GM23338 (cell line): Measurements from ENCODE around the gene CSPG4. TPM values are rescaled to one million over a fixed set of nuclear protein-coding genes. Genes with fewer than 3 reads are reported as not detected.
"Not testable (repeated sequence)": the region's sequence is repeated elsewhere in the genome, so short reads cannot be mapped to it uniquely, and the experiment has no call there.

Experiments used
- ATAC-seq: fragments of 200-7000 bp; cut with Tn5 transposase; 3 replicates; pipeline ENCODE4 v1.9.1; 2020
- DNase-seq: peaks from one replicate; pipeline ENCODE4 v3.0.0-alpha.2; 2015; ENCODE audit warnings: low spot score
- H2AFZ ChIP-seq: fragments of 200-600 bp; sonication (generic); 2 replicates; pipeline ENCODE4 v1.8.0; 2016; ENCODE audit warnings: antibody characterized with exemption, mild to moderate bottlenecking, moderate library complexity
- H3F3A ChIP-seq: fragments of 200-600 bp; sonication (generic); replicated peaks from 2 replicates; pipeline ENCODE4 v1.8.0; 2017; ENCODE audit warnings: antibody characterized with exemption, mixed run types, low read depth
- H3K27ac ChIP-seq: fragments of 200-600 bp; sonication (generic); 2 replicates; pipeline ENCODE4 v1.6.1; 2016; ENCODE audit warnings: low read depth
- H3K27me3 ChIP-seq: fragments of 200-600 bp; sonication (generic); 2 replicates; pipeline ENCODE4 v1.8.0; 2016; ENCODE audit warnings: mild to moderate bottlenecking, mixed run types, moderate library complexity; ENCODE audit not compliant: insufficient read depth
- H3K36me3 ChIP-seq: fragments of 200-600 bp; sonication (generic); 2 replicates; pipeline ENCODE4 v1.8.0; 2016; ENCODE audit warnings: mild to moderate bottlenecking; ENCODE audit not compliant: insufficient read depth
- H3K4me1 ChIP-seq: fragments of 200-600 bp; sonication (generic); 2 replicates; pipeline ENCODE4 v1.8.0; 2016; ENCODE audit warnings: mild to moderate bottlenecking, moderate library complexity; ENCODE audit not compliant: insufficient read depth
- H3K4me2 ChIP-seq: fragments of 200-600 bp; sonication (generic); 2 replicates; pipeline ENCODE4 v1.7.1; 2017; ENCODE audit warnings: mixed run types
- H3K4me3 ChIP-seq: fragments of 200-600 bp; sonication (generic); 2 replicates; pipeline ENCODE4 v1.6.1; 2016; ENCODE audit warnings: mixed run types
- H3K79me2 ChIP-seq: fragments of 200-600 bp; sonication (generic); replicated peaks from 2 replicates; pipeline ENCODE4 v1.8.0; 2017; ENCODE audit warnings: mild to moderate bottlenecking; ENCODE audit not compliant: insufficient read depth
- H3K9me2 ChIP-seq: fragments of 200-600 bp; sonication (generic); 2 replicates; pipeline ENCODE4 v1.8.0; 2017; ENCODE audit not compliant: insufficient read depth
- H4K20me1 ChIP-seq: fragments of 200-600 bp; sonication (generic); replicated peaks from 2 replicates; pipeline ENCODE4 v1.8.0; 2017; ENCODE audit warnings: mild to moderate bottlenecking; ENCODE audit not compliant: insufficient read depth
- H3K27ac Mint-ChIP-seq: 2 replicates; pipeline ENCODE4 v1.8.0; 2020; ENCODE audit warnings: inconsistent platforms, mild to moderate bottlenecking, moderate library complexity, mixed read lengths
- H3K27me3 Mint-ChIP-seq: 3 replicates; pipeline ENCODE4 v1.8.0; 2022; ENCODE audit warnings: low read depth, mild to moderate bottlenecking, moderate library complexity, mixed read lengths, inconsistent platforms; ENCODE audit not compliant: insufficient read depth, poor library complexity
- H3K36me3 Mint-ChIP-seq: 3 replicates; pipeline ENCODE4 v1.8.0; 2021; ENCODE audit warnings: low read depth, mild to moderate bottlenecking, inconsistent platforms, moderate library complexity, mixed read lengths
- H3K4me1 Mint-ChIP-seq: 3 replicates; pipeline ENCODE4 v1.8.0; 2020; ENCODE audit warnings: mild to moderate bottlenecking, inconsistent platforms, mixed read lengths
- H3K4me3 Mint-ChIP-seq: 3 replicates; pipeline ENCODE4 v1.8.0; 2021; ENCODE audit warnings: moderate library complexity, mild to moderate bottlenecking, inconsistent platforms, mixed read lengths
- H3K9me3 Mint-ChIP-seq: 3 replicates; pipeline ENCODE4 v1.8.0; 2020; ENCODE audit warnings: moderate library complexity, mild to moderate bottlenecking, inconsistent platforms, mixed read lengths
- CREB1 ChIP-seq: fragments of 250-450 bp; sonication (Bioruptor Pico); IDR thresholded peaks from 2 replicates; pipeline ENCODE4 v1.5.0; 2020; ENCODE audit warnings: low read depth, mild to moderate bottlenecking, moderate library complexity
- ETS1 ChIP-seq: IDR thresholded peaks from 2 replicates; pipeline ENCODE4 v1.6.1; 2016; ENCODE audit warnings: antibody characterized with exemption
- NANOG ChIP-seq: IDR thresholded peaks from 2 replicates; pipeline ENCODE4 v1.6.1; 2016; ENCODE audit warnings: antibody characterized with exemption, borderline replicate concordance
- STAT1 ChIP-seq: IDR thresholded peaks from one replicate; pipeline ENCODE4 v1.6.1; 2016; ENCODE audit warnings: antibody characterized with exemption; ENCODE audit not compliant: unreplicated experiment
- ZNF462 ChIP-seq: fragments of 250-450 bp; sonication (Bioruptor Pico); IDR thresholded peaks from 2 replicates; pipeline ENCODE4 v1.5.0; 2020; ENCODE audit warnings: mild to moderate bottlenecking, moderate library complexity
- polyA plus RNA-seq: library from polyadenylated mRNA; unstranded; fragments of >200 nt; fragmentation: Nextera tagmentation; extraction: Ambion mirVana; gene quantifications from 2 replicates; pipeline ENCODE4 v1.2.1, GENCODE V29; 2016
- total RNA-seq: library from RNA; depleted of rRNA; stranded (reverse); fragments of >200 nt; shearing (Covaris generic); gene quantifications from 2 replicates; pipeline ENCODE4 v1.2.3, GENCODE V29; 2014

CSPG4 gene
- total and polyA plus RNA-seq, 2 experiments from 2014 or later, result 0.27 to 4.0 TPM

- not testable (repeated sequence) for DNase-seq, H3K9me2 ChIP-seq, ATAC-seq, H3F3A ChIP-seq, H4K20me1 ChIP-seq, H3K79me2 ChIP-seq, H3K27ac ChIP-seq, H3K4me1 ChIP-seq, H3K4me3 ChIP-seq, H3K36me3 ChIP-seq, H3K27ac Mint-ChIP-seq, H2AFZ ChIP-seq, H3K4me1 Mint-ChIP-seq, H3K4me3 Mint-ChIP-seq, H3K4me2 ChIP-seq
- Mint-ChIP-seq H3K36me3 (peaks cover 18% of the 10 kb centered on the region; the same call in 2 of the 3 replicates), H3K9me3 (peaks cover 39% of the 10 kb centered on the region), H3K27me3 (peaks cover 21% of the 10 kb centered on the region)
- peaks cover 17% of the 10 kb centered on the region for H3K27me3 ChIP-seq
Measured at GRCh38 chr15:75742346-75742745, 29.7 kb upstream of the CSPG4 start.

- H3K27me3 ChIP-seq, result peaks cover 17% of the 10 kb centered on the region
- no peak overlapping the region for H3K27ac ChIP-seq
- H2AFZ ChIP-seq, result no peak overlapping the region
- ATAC-seq, result no peak
- Mint-ChIP-seq H3K9me3 (peaks cover 39% of the 10 kb centered on the region), H3K36me3 (peaks cover 18% of the 10 kb centered on the region; the same call in 2 of the 3 replicates), H3K27me3 (peaks cover 26% of the 10 kb centered on the region), H3K4me1 (peaks cover 24% of the 10 kb centered on the region), H3K27ac (no peak overlapping the region), H3K4me3 (peak overlapping the region; percentile 30; the same call in 1 of the 3 replicates)
- H3K36me3 ChIP-seq, result no peaks in the 10 kb centered on the region
- DNase-seq, result no peak
- no peak overlapping the region for H3K4me3 ChIP-seq
- no peak overlapping the region for H3K4me2 ChIP-seq
- no peaks in the 10 kb centered on the region; the same call in 1 of the 2 replicates for H3K4me1 ChIP-seq
- no peaks in the 10 kb centered on the region for H3F3A ChIP-seq
- TF ChIP-seq NANOG (no peak), ETS1 (no peak), STAT1 (no peak), CREB1 (CRISPR knock-in tag) (no peak), ZNF462 (CRISPR knock-in tag) (no peak)
- no peaks in the 10 kb centered on the region for H3K79me2 ChIP-seq
- no peaks in the 10 kb centered on the region for H4K20me1 ChIP-seq
- peaks cover 9% of the 10 kb centered on the region for H3K9me2 ChIP-seq
Measured at GRCh38 chr15:75739791-75740190, 27.1 kb upstream of the CSPG4 start.
